ENCODE data around the gene PCDHGA8.

Gene PCDHGA8

DNA sequence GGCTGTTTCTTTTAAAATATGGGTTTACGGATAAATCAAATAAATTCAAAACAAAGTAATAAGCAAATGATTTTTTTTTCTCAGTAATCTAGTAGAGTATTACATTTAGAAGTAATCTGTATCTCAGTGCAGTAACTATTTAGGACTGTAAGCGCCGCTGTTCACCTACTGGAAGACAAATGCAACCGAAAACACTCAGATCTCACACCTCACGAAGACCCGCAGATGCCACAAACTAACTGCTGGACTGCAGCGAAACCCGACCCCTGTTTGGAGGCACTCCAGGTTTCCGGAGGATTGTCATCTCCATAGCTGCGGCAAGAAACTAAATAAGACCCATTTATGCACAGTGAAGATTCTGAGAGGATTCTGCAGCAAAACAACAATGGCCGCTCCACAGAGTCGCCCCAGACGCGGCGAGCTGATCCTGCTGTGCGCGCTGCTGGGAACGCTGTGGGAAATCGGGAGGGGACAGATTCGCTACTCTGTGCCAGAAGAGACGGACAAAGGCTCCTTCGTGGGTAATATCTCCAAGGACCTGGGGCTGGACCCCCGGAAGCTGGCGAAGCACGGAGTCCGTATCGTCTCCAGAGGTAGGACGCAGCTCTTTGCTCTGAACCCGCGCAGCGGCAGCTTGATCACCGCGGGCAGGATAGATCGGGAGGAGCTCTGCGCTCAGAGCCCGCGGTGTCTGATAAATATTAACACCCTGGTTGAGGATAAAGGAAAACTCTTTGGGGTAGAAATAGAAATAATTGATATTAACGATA lies at the start of gene PCDHGA8:
PCDHGA8 (plus strand) TSS at position 205 of the 770 bp plus-strand sequence; CDS start at position 386, 181 bp downstream.
- Histone ChIP-seq H3K9me3 (ENCODE audit: control insufficient read depth, insufficient read depth, low read depth, low read length) (no peaks in the 10 kb centered on the region), H3K4me3 (ENCODE audit: low read depth, low read length) (no peak within 1 kb of the TSS), H3K36me3 (ENCODE audit: control insufficient read depth in 2 of 2, insufficient read depth in 1 of 2, low read length in 2 of 2) (no peaks in the 10 kb centered on the region), H3K27ac (ENCODE audit: extremely low read depth, low read depth, low read length) (no peak within 1 kb of the TSS), H3K4me1 (ENCODE audit: control insufficient read depth, insufficient read depth, low read length) (no peaks in the 10 kb centered on the region)
- POLR2A ChIA-PET, result no interaction called here
- CTCF ChIA-PET, result interaction anchor here (0.6 to 4.2 kb wide), 18 partner anchors 9 to 483 kb away, joined by 3 to 25 read pairs (median 4); partner anchors contain the start of genes PCDHB11, PCDHGA11, PCDHGA4 and PCDHGA5
- peak; percentile 21; the same call in 1 of the 2 replicates for TF ChIP-seq ZNF654 (tag by site-specific recombination; IDR thresholded peaks at IDR 0.05; ENCODE audit: low read depth)
- TF ChIP-seq TCF7L2 (IDR thresholded peaks at IDR 0.05; ENCODE audit: borderline replicate concordance, low read depth, low read length), result no peak

- H3K4me1 ChIP-seq (ENCODE audit: control insufficient read depth, insufficient read depth, low read length), result no peaks in the 10 kb centered on the region
- POLR2A ChIA-PET, result no interaction called here
- H3K36me3 ChIP-seq (ENCODE audit: control insufficient read depth in 2 of 2, insufficient read depth in 1 of 2, low read length in 2 of 2), result no peaks in the 10 kb centered on the region
- no peaks in the 10 kb centered on the region for H3K9me3 ChIP-seq (ENCODE audit: control insufficient read depth, insufficient read depth, low read depth, low read length)
- TF ChIP-seq WT1 (tag by site-specific recombination; IDR thresholded peaks at IDR 0.05) (no peak), ZNF670 (tag by site-specific recombination; IDR thresholded peaks at IDR 0.05; ENCODE audit: low read depth) (no peak), SCRT2 (tag by site-specific recombination; IDR thresholded peaks at IDR 0.05) (no peak), IKZF3 (tag by site-specific recombination; IDR thresholded peaks at IDR 0.05) (no peak), ZNF416 (tag by site-specific recombination; IDR thresholded peaks at IDR 0.05) (no peak), ZNF660 (tag by site-specific recombination; IDR thresholded peaks at IDR 0.05) (no peak), MZF1 (tag by site-specific recombination; IDR thresholded peaks at IDR 0.05; ENCODE audit: borderline replicate concordance) (no peak), ZNF239 (tag by site-specific recombination; IDR thresholded peaks at IDR 0.05) (no peak)
- TF ChIP-seq, protein P1, sequence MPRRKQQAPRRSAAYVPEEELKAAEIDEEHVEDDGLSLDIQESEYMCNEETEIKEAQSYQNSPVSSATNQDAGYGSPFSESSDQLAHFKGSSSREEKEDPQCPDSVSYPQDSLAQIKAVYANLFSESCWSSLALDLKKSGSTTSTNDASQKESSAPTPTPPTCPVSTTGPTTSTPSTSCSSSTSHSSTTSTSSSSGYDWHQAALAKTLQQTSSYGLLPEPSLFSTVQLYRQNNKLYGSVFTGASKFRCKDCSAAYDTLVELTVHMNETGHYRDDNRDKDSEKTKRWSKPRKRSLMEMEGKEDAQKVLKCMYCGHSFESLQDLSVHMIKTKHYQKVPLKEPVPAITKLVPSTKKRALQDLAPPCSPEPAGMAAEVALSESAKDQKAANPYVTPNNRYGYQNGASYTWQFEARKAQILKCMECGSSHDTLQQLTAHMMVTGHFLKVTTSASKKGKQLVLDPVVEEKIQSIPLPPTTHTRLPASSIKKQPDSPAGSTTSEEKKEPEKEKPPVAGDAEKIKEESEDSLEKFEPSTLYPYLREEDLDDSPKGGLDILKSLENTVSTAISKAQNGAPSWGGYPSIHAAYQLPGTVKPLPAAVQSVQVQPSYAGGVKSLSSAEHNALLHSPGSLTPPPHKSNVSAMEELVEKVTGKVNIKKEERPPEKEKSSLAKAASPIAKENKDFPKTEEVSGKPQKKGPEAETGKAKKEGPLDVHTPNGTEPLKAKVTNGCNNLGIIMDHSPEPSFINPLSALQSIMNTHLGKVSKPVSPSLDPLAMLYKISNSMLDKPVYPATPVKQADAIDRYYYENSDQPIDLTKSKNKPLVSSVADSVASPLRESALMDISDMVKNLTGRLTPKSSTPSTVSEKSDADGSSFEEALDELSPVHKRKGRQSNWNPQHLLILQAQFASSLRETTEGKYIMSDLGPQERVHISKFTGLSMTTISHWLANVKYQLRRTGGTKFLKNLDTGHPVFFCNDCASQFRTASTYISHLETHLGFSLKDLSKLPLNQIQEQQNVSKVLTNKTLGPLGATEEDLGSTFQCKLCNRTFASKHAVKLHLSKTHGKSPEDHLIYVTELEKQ (tag by site-specific recombination; IDR thresholded peaks at IDR 0.05; ENCODE audit: borderline replicate concordance), result no peak
- CTCF ChIA-PET, result interaction anchor here (0.6 to 3.3 kb wide), 16 partner anchors 9 to 484 kb away, joined by 3 to 21 read pairs (median 4); partner anchors contain the start of genes PCDHGA1, PCDHGA5, PCDHGB5 and TAF7
- H3K4me3 ChIP-seq (ENCODE audit: low read depth, low read length), result no peak overlapping the region
- no peak overlapping the region for H3K27ac ChIP-seq (ENCODE audit: extremely low read depth, low read depth, low read length)
These were observed 49.7 kb upstream of the PCDHGA8 start for GRCh38 chr5:141342773-141343172.

- Histone ChIP-seq H3K27ac (ENCODE audit: extremely low read depth, low read depth, low read length) (no peak within 1 kb of the TSS), H3K4me1 (ENCODE audit: control insufficient read depth, insufficient read depth, low read length) (no peaks in the 10 kb centered on the region), H3K4me3 (ENCODE audit: low read depth, low read length) (no peak within 1 kb of the TSS), H3K9me3 (ENCODE audit: control insufficient read depth, insufficient read depth, low read depth, low read length) (no peaks in the 10 kb centered on the region), H3K36me3 (ENCODE audit: control insufficient read depth in 2 of 2, insufficient read depth in 1 of 2, low read length in 2 of 2) (no peaks in the 10 kb centered on the region)
- POLR2A ChIA-PET, result interaction anchor here (1.0 kb wide), 1 partner anchor 23 kb away, joined by 6 read pairs; the partner anchor contains the start of gene TAF7
- CTCF ChIA-PET, result interaction anchor here (0.6 to 3.3 kb wide), 13 partner anchors 9 to 223 kb away, joined by 3 to 21 read pairs (median 7); partner anchors contain the start of genes PCDHGA1, PCDHGA5, PCDHGB5 and TAF7
- TF ChIP-seq ZNF654 (tag by site-specific recombination; IDR thresholded peaks at IDR 0.05; ENCODE audit: low read depth), result peak; percentile 20; the same call in 1 of the 2 replicates
- no peak for TF ChIP-seq ZNF664 (tag by site-specific recombination; IDR thresholded peaks at IDR 0.05)
- TF ChIP-seq ZNF354C (tag by site-specific recombination; IDR thresholded peaks at IDR 0.05; ENCODE audit: borderline replicate concordance, low read depth), result no peak
- peak; percentile 30; the same call in 1 of the 2 replicates for TF ChIP-seq ZNF2 (tag by site-specific recombination; IDR thresholded peaks at IDR 0.05)
These were observed 49.0 kb upstream of the PCDHGA8 start, which contains the start of gene PCDHGA3 for GRCh38 chr5:141343242-141343952. Gene PCDHGA3 (plus strand): TSS chr5:141343829. CDS start chr5:141344034, 205 bp downstream.
